PC-9 (cell line): ENCODE results near the gene FAT1. TPM values are rescaled to one million over a fixed set of nuclear protein-coding genes. Genes with fewer than 3 reads are reported as not detected.
A peak's percentile ranks its signal among the peaks of the same experiment; 100 is the strongest.

Experiments
- BruUV-seq: library from RNA; stranded (reverse); fragments of 400-500 nt; replicated peaks from 2 replicates; lab custom pipeline; 2021; lab: Mats Ljungman, UMichigan
- CTCF ChIA-PET: fragments of 300-600 bp; sonication (Branson Sonifier 250); formaldehyde crosslinking; loops from one replicate; lab custom pipeline; 2022; ENCODE audit warnings: antibody characterized with exemption; lab: Charles Lee
- POLR2A ChIA-PET: fragments of 300-600 bp; sonication (Branson Sonifier 250); formaldehyde crosslinking; loops from one replicate; lab custom pipeline; 2022; ENCODE audit warnings: antibody characterized with exemption; ENCODE audit not compliant: unreplicated experiment; lab: Charles Lee
- DNase-seq, 2 experiments: peaks; one replicate each; pipeline versions ENCODE4 v3.0.0 to v3.0.0-alpha.2; 2015 to 2022; ENCODE audit warnings: mixed read lengths in 1 of 2
- H2AFZ ChIP-seq: fragments of 200-600 bp; sonication (generic); 2 replicates; pipeline ENCODE4 v1.8.1; 2017; ENCODE audit warnings: antibody characterized with exemption
- H3F3A ChIP-seq: fragments of 200-600 bp; sonication (generic); 2 replicates; pipeline ENCODE4 v1.8.1; 2017; ENCODE audit warnings: antibody characterized with exemption, mild to moderate bottlenecking, low read depth; ENCODE audit not compliant: insufficient read depth
- H3K27ac ChIP-seq: fragments of 200-600 bp; sonication (generic); 2 replicates; pipeline ENCODE4 v1.6.1; 2016; ENCODE audit warnings: mixed run types
- H3K27me3 ChIP-seq: fragments of 200-600 bp; sonication (generic); 2 replicates; pipeline ENCODE4 v1.6.1; 2016; ENCODE audit warnings: low read depth, mixed run types; ENCODE audit not compliant: insufficient read depth
- H3K36me3 ChIP-seq: fragments of 200-600 bp; sonication (generic); 2 replicates; pipeline ENCODE4 v1.6.1; 2016; ENCODE audit warnings: low read depth, mixed run types
- H3K4me1 ChIP-seq: fragments of 200-600 bp; sonication (generic); replicated peaks from 2 replicates; pipeline ENCODE4 v1.6.1; 2016; ENCODE audit warnings: mixed run types; ENCODE audit not compliant: insufficient read depth
- H3K4me2 ChIP-seq: fragments of 200-600 bp; sonication (generic); 2 replicates; pipeline ENCODE4 v1.6.1; 2017; ENCODE audit warnings: mixed run types
- H3K4me3 ChIP-seq: fragments of 200-600 bp; sonication (generic); 2 replicates; pipeline ENCODE4 v1.6.1; 2016; ENCODE audit warnings: mixed run types
- H3K79me2 ChIP-seq: fragments of 200-600 bp; sonication (generic); 2 replicates; pipeline ENCODE4 v1.6.1; 2017; ENCODE audit warnings: low read depth, mixed run types
- H3K9me2 ChIP-seq: fragments of 200-600 bp; sonication (generic); 2 replicates; pipeline ENCODE4 v1.8.1; 2017; ENCODE audit warnings: mild to moderate bottlenecking; ENCODE audit not compliant: insufficient read depth
- H3K9me3 ChIP-seq: fragments of 200-600 bp; sonication (generic); 2 replicates; pipeline ENCODE4 v1.8.1; 2016; ENCODE audit warnings: low read depth; ENCODE audit not compliant: insufficient read depth
- H4K20me1 ChIP-seq: fragments of 200-600 bp; sonication (generic); 2 replicates; pipeline ENCODE4 v1.8.1; 2017; ENCODE audit not compliant: insufficient read depth
- CTCF ChIP-seq: fragments of 200-600 bp; sonication (generic); conservative IDR thresholded peaks from 2 replicates; pipeline ENCODE4 v1.6.1; 2017; ENCODE audit warnings: mixed run types, antibody characterized with exemption, mild to moderate bottlenecking, moderate library complexity
- EZH2 ChIP-seq: fragments of 200-600 bp; sonication (generic); IDR thresholded peaks from 2 replicates; pipeline ENCODE4 v1.8.0; 2017; ENCODE audit warnings: antibody characterized with exemption, low read depth
- intact Hi-C: fragments of 100-400 bp; cut with micrococcal nuclease; formaldehyde crosslinking; loops from one replicate; pipeline ENCODE4 v1.10.0; 2022; ENCODE audit not compliant: unreplicated experiment
- total RNA-seq: library from RNA; stranded (reverse); gene quantifications from 2 replicates; pipeline ENCODE4 v1.2.3, GENCODE V29; 2021

FAT1 gene
- total RNA-seq, 1 experiment from 2014 or later: 73.2 TPM

- CTCF ChIA-PET: no interaction called here
- 0 out of 2 replicates have a peak, but pooled peaks cover 10% of the 10 kb centered on the region for H3K79me2 ChIP-seq
Measured at GRCh38 chr4:186688150-186688943, 35.3 kb downstream of the FAT1 start.

GRCh38 chr4:186687265-186687664 lies 36.4 kb downstream of the FAT1 start:
- H3F3A ChIP-seq: no peaks in the 10 kb centered on the region
- POLR2A ChIA-PET: no interaction called here
- H3K4me3 ChIP-seq: no peak overlapping the region
- CTCF ChIA-PET: no interaction called here
- no peaks in the 10 kb centered on the region for H3K27me3 ChIP-seq
- no peak overlapping the region for H2AFZ ChIP-seq
- H3K9me3 ChIP-seq: no peaks in the 10 kb centered on the region
- H4K20me1 ChIP-seq: no peaks in the 10 kb centered on the region
- BruUV-seq: no TSS peak
- no peaks in the 10 kb centered on the region for H3K36me3 ChIP-seq
- no peak for TF ChIP-seq EZH2
- TF ChIP-seq CTCF: no peak
- intact Hi-C loops: loop anchor here (5.0 kb wide), 1 partner anchor 60 kb away; no protein-coding TSS in a partner anchor
- no peaks in the 10 kb centered on the region for H3K9me2 ChIP-seq
- H3K27ac ChIP-seq: no peak overlapping the region
- 0 out of 2 replicates have a peak, but pooled peaks cover 10% of the 10 kb centered on the region for H3K79me2 ChIP-seq
- H3K4me2 ChIP-seq: no peak overlapping the region
- no peak for DNase-seq
- H3K4me1 ChIP-seq: peaks cover 15% of the 10 kb centered on the region

More at GRCh38 chr4:186688150-186688943, 35.3 kb downstream of the FAT1 start:
- no peak overlapping the region for H3K4me3 ChIP-seq
- TF ChIP-seq CTCF (no peak), EZH2 (no peak)
- H3K27ac ChIP-seq: no peak overlapping the region
- no peaks in the 10 kb centered on the region for H4K20me1 ChIP-seq
- no peaks in the 10 kb centered on the region for H3K36me3 ChIP-seq
- DNase-seq: no peak
- no peak overlapping the region for H2AFZ ChIP-seq
- intact Hi-C loops: loop anchor here (5.0 kb wide), 1 partner anchor 61 kb away; no protein-coding TSS in a partner anchor
- no peaks in the 10 kb centered on the region for H3K9me2 ChIP-seq
- H3K4me1 ChIP-seq: peaks cover 15% of the 10 kb centered on the region
- POLR2A ChIA-PET: no interaction called here
- no peaks in the 10 kb centered on the region for H3F3A ChIP-seq
- BruUV-seq: no TSS peak
- H3K4me2 ChIP-seq: no peak overlapping the region
- no peaks in the 10 kb centered on the region for H3K27me3 ChIP-seq
- H3K9me3 ChIP-seq: no peaks in the 10 kb centered on the region

GRCh38 chr4:186685767-186686183 lies 37.9 kb downstream of the FAT1 start:
- Histone ChIP-seq H3K79me2 (0 out of 2 replicates have a peak, but pooled peaks cover 10% of the 10 kb centered on the region), H3K36me3 (no peaks in the 10 kb centered on the region), H3K9me3 (no peaks in the 10 kb centered on the region), H3K9me2 (no peaks in the 10 kb centered on the region), H2AFZ (no peak overlapping the region), H3K27ac (peak overlapping the region; percentile 38; the same call in 1 of the 2 replicates), H3K27me3 (no peaks in the 10 kb centered on the region), H3F3A (no peaks in the 10 kb centered on the region), H3K4me2 (peak overlapping the region; percentile 28; the same call in 1 of the 2 replicates), H3K4me1 (peaks cover 15% of the 10 kb centered on the region), H4K20me1 (no peaks in the 10 kb centered on the region), H3K4me3 (no peak overlapping the region)
- no TSS peak for BruUV-seq
- intact Hi-C loops: loop anchor here (1.0 to 5.0 kb wide), 4 partner anchors 9 to 58 kb away; no protein-coding TSS in a partner anchor
- TF ChIP-seq EZH2 (no peak), CTCF (no peak)
- DNase-seq: peak; percentile 32 to 83
- CTCF ChIA-PET: no interaction called here
- POLR2A ChIA-PET: interaction anchor here (0.7 kb wide), 1 partner anchor 1150 kb away, joined by 3 read pairs; no protein-coding TSS in a partner anchor
